Lung (tissue), 12 donors: ENCODE measurements around the gene AGBL3. TPM values are rescaled to one million over a fixed set of nuclear protein-coding genes. Genes with fewer than 3 reads are reported as not detected.

Experiments used
- ATAC-seq: fragments of 200-7000 bp; cut with Tn5 transposase; one replicate; pipeline ENCODE4 v1.9.1; 2020; ENCODE audit warnings: moderate number of reproducible peaks; ENCODE audit not compliant: insufficient read depth, low FRiP score
- DNase-seq, 3 donors: peaks; one replicate each; pipeline ENCODE4 v3.0.0-alpha.2; 2013 to 2017
- H3K27ac ChIP-seq, 2 donors: one replicate each; pipeline ENCODE4 v1.5.1; 2013; ENCODE audit warnings: mild to moderate bottlenecking in 2 of 2, moderate library complexity in 2 of 2, control low read depth in 1 of 2, inconsistent platforms in 1 of 2, low read depth in 1 of 2, low read length in 1 of 2
- H3K27me3 ChIP-seq, 3 donors: one replicate each; pipeline ENCODE4 v1.5.1; 2013; ENCODE audit warnings: low read length in 2 of 3; ENCODE audit not compliant: control insufficient read depth in 3 of 3, insufficient read depth in 3 of 3
- H3K36me3 ChIP-seq, 4 donors: one replicate each; pipeline ENCODE4 v1.5.1; 2013; ENCODE audit warnings: low read length in 4 of 4, mild to moderate bottlenecking in 1 of 4, moderate library complexity in 1 of 4; ENCODE audit not compliant: control insufficient read depth in 4 of 4, insufficient read depth in 4 of 4
- H3K4me1 ChIP-seq, 5 donors: one replicate each; pipeline ENCODE4 v1.5.1; 2013; ENCODE audit warnings: low read length in 5 of 5, mild to moderate bottlenecking in 2 of 5, moderate library complexity in 1 of 5; ENCODE audit not compliant: control insufficient read depth in 5 of 5, insufficient read depth in 5 of 5
- H3K4me3 ChIP-seq: one replicate; pipeline ENCODE4 v1.5.1; 2013; ENCODE audit warnings: mild to moderate bottlenecking, control low read depth, moderate library complexity
- H3K9ac ChIP-seq, 2 donors: one replicate each; pipeline ENCODE4 v1.5.1; 2013; ENCODE audit warnings: low read length in 2 of 2, control low read depth in 1 of 2; ENCODE audit not compliant: insufficient read depth in 1 of 2
- H3K9me3 ChIP-seq, 4 donors: one replicate each; pipeline ENCODE4 v1.5.1; 2013; ENCODE audit warnings: low read length in 3 of 4, mild to moderate bottlenecking in 1 of 4, moderate library complexity in 1 of 4; ENCODE audit not compliant: control insufficient read depth in 4 of 4, insufficient read depth in 3 of 4
- WGBS, 2 donors: extraction: QIAGEN DNeasy Blood & Tissue Kit; methylation state at CpG; one replicate each; pipeline ENCODE4 v1.1.7; 2013; 5-methylcytosine and 5-hydroxymethylcytosine counted together
- polyA plus RNA-seq, 2 donors: library from polyadenylated mRNA; stranded (reverse); fragments of 200-250 nt; gene quantifications; one replicate each; pipeline ENCODE4 v1.2.1, GENCODE V29; 2013
- total RNA-seq, 2 donors: library from RNA; depleted of rRNA in 1 of 2; stranded (reverse); fragments of >200 nt in 1 of 2; gene quantifications; one replicate each; pipeline ENCODE4 v1.2.1, GENCODE V29; 2014 to 2021
- TF ChIP-seq, protein P1 (sequence below): IDR thresholded peaks from 2 replicates; pipeline ENCODE4 v1.5.1; 2012; ENCODE audit warnings: mild to moderate bottlenecking; ENCODE audit errors: control extremely low read depth, extremely low read depth
- donor health status: control.
- donor health status: control.
- donor health status: Bipolar disorder and iron deficiency.
- donor health status: healthy.
- donor health status: DM: yes; HTN: yes; CAD: no.

The AGBL3 gene
- total and polyA plus RNA-seq, 4 donors, result 1.3 to 5.2 (median 2.8) TPM

DNA sequence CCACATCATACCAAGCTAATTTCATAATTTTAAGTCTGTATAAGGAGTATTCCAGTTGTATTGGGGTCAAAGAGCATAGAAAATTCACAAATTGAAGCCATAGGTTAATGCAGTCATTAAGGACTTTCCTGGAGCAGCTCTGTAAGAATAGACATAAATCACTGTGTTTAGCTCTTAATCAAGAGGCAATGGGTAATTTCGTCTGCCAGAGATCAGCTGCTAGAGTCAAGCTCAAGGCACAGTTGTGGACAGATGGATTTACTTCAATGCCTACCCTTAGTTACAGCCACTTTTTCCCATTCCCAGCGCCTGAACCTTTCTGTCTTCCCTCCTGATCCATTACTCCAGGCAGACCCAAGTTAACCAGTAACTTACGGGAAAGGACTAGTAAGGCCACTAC is 40.6 kb upstream of the AGBL3 start:
- 87 to 92% methylated on average over 3 of the region's 3 CpGs for WGBS, 2 donors
- TF ChIP-seq, protein P1, sequence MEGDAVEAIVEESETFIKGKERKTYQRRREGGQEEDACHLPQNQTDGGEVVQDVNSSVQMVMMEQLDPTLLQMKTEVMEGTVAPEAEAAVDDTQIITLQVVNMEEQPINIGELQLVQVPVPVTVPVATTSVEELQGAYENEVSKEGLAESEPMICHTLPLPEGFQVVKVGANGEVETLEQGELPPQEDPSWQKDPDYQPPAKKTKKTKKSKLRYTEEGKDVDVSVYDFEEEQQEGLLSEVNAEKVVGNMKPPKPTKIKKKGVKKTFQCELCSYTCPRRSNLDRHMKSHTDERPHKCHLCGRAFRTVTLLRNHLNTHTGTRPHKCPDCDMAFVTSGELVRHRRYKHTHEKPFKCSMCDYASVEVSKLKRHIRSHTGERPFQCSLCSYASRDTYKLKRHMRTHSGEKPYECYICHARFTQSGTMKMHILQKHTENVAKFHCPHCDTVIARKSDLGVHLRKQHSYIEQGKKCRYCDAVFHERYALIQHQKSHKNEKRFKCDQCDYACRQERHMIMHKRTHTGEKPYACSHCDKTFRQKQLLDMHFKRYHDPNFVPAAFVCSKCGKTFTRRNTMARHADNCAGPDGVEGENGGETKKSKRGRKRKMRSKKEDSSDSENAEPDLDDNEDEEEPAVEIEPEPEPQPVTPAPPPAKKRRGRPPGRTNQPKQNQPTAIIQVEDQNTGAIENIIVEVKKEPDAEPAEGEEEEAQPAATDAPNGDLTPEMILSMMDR, result no peak
- H3K9ac ChIP-seq, result no peak overlapping the region
- H3K27ac ChIP-seq, result no peak overlapping the region
- H3K9me3 ChIP-seq, result no peaks in the 10 kb centered on the region
- H3K4me3 ChIP-seq, result no peak overlapping the region
- ATAC-seq (no peak), DNase-seq (no peak)
- no peaks in the 10 kb centered on the region for H3K27me3 ChIP-seq
- H3K36me3 ChIP-seq, result peaks cover 6 to 43% (median 23%) of the 10 kb centered on the region in 4 donors
- H3K4me1 ChIP-seq, result peaks cover 0 to 3% (median 0%) of the 10 kb centered on the region in 5 donors

DNA sequence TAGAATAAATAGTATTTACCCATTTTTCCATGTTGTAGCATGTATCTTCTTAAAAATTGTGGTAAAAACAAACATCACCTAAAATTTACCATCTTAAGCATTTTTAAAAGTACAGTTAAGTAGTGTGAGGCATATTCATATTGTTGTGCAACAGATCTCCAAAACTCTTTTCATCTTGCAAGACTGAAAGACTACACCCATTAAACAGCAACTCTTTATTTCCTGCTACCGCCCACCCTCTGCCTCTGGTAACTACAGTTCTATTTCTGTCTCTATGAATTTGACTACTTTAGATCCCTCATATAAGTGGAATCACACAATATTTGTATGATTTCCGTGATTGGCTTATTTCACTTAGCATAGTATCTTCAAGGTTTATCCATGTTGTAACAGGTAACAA is 40.0 kb upstream of the AGBL3 start:
- ATAC-seq (no peak), DNase-seq (no peak)
- Histone ChIP-seq H3K4me1 (peaks cover 0 to 3% (median 0%) of the 10 kb centered on the region in 5 donors), H3K4me3 (no peak overlapping the region), H3K9ac (no peak overlapping the region), H3K27me3 (no peaks in the 10 kb centered on the region), H3K36me3 (peaks cover 6 to 47% (median 27%) of the 10 kb centered on the region in 4 donors), H3K9me3 (no peaks in the 10 kb centered on the region), H3K27ac (no peak overlapping the region)
- TF ChIP-seq, protein P1, result no peak
- WGBS, 2 donors, result 61 to 73% methylated on average over 2 of the region's 2 CpGs

DNA sequence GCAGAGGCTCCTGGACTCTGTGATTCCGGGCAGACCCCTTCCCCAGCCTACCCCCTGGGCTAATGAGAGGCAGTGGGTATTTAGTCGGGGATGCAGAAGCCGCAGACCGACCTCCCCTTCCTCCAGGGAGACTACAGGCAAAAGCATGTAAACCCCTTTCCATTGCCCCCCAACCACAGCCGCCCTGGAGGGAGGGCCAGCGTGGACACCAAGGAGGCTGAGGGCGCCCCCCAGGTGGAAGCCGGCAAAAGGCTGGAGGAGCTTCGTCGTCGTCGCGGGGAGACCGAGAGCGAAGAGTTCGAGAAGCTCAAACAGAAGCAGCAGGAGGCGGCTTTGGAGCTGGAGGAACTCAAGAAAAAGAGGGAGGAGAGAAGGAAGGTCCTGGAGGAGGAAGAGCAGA is 39.0 kb upstream of the AGBL3 start:
- peaks cover 6 to 44% (median 24%) of the 10 kb centered on the region in 4 donors for H3K36me3 ChIP-seq
- no peak overlapping the region for H3K9ac ChIP-seq
- DNase-seq (no peak), ATAC-seq (no peak)
- no peak overlapping the region for H3K27ac ChIP-seq
- no peak overlapping the region for H3K4me3 ChIP-seq
- TF ChIP-seq, protein P1, result no peak
- H3K4me1 ChIP-seq, result no peaks in the 10 kb centered on the region
- H3K9me3 ChIP-seq, result no peaks in the 10 kb centered on the region
- no peaks in the 10 kb centered on the region for H3K27me3 ChIP-seq
- WGBS, 2 donors, result 95 to 97% methylated on average over 17 of the region's 17 CpGs

DNA sequence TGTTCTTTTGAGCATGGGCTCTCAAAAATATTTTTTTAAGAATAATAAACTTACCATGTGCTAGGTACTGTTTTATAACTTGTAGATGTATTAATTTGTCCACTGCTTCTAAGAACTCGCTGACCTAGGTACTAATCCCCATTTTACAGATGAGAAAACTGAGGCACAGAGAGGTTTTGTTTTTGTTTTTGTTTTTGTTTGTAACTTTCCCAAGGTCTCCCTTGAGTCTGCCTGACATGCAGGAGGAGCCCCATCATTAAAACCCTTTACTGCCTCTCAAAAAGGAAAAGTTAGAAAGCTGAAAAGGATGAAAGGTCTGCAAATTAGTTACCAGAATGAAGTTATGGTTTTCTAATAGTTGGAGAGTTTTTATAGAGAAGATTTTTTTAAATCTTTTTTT is 38.5 kb upstream of the AGBL3 start:
- ATAC-seq, result no peak
- TF ChIP-seq, protein P1, result no peak
- WGBS, 2 donors, result 97 to 98% methylated on average over 1 of the region's 1 CpG

More for the DNA sequence above, 38.5 kb upstream of the AGBL3 start:
- H3K27ac ChIP-seq, result no peak overlapping the region
- no peaks in the 10 kb centered on the region for H3K4me1 ChIP-seq
- H3K4me3 ChIP-seq, result no peak overlapping the region
- DNase-seq, result no peak
- peaks cover 6 to 46% (median 24%) of the 10 kb centered on the region in 4 donors for H3K36me3 ChIP-seq
- H3K9me3 ChIP-seq, result no peaks in the 10 kb centered on the region
- no peak overlapping the region for H3K9ac ChIP-seq
- no peaks in the 10 kb centered on the region for H3K27me3 ChIP-seq
